ENCODE data around the gene ZSWIM5.

- TF ChIP-seq POLR2A (IDR thresholded peaks at IDR 0.05; ENCODE audit: low read depth, low read length) (no peak), POLR2AphosphoS5 (IDR thresholded peaks at IDR 0.05; ENCODE audit: low read depth, low read length) (no peak), TAF1 (IDR thresholded peaks at IDR 0.05; ENCODE audit: borderline replicate concordance, low read depth, low read length) (no peak)
These were observed 193.6 kb downstream of the ZSWIM5 start for GRCh38 chr1:45012639-45013278.

Data from GM12892 (cell line).